ENCODE measurements around the gene SCFD2.

SCFD2 gene

DNA sequence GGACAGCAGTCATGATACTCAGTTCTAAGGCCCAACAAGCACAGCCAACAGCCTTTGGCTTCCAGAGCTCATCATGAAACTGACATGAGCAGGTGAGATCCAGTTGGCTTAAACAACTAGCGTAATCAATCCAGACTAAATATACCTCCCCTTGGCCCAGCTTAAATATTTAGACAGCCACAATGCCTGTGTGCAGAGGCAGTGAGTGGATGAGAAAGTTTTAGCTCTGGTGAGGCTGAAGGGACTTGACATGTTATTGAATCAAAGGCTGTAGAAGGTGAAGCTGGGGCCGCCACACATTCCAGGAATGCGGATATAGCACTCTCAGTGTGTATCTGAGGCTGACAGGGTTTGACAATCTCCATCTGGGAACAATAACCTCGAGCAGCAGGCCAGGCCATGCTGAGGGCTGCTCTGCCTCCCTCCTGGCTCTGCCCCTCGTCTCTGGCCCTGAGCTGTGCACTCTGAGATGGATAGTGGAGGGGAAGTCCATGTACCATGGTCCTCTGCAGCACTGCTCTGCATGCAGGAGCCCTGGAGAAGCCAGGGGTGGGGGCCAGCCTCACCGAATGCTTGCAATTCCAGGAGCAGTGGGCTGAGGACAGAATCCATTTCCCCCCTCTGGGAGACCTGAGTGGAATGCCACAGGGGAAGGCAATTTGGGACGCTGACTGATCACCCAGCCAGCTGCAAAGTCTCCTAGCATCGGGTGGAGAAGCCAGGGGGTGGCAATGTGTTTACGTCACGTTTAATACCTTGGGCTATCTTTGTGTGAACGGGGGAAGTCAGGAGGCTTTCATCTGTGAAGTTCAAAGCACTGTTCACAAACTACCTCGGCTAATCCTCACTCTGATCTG, 541.0 kb downstream of the SCFD2 start:
- TF ChIP-seq, protein P1, sequence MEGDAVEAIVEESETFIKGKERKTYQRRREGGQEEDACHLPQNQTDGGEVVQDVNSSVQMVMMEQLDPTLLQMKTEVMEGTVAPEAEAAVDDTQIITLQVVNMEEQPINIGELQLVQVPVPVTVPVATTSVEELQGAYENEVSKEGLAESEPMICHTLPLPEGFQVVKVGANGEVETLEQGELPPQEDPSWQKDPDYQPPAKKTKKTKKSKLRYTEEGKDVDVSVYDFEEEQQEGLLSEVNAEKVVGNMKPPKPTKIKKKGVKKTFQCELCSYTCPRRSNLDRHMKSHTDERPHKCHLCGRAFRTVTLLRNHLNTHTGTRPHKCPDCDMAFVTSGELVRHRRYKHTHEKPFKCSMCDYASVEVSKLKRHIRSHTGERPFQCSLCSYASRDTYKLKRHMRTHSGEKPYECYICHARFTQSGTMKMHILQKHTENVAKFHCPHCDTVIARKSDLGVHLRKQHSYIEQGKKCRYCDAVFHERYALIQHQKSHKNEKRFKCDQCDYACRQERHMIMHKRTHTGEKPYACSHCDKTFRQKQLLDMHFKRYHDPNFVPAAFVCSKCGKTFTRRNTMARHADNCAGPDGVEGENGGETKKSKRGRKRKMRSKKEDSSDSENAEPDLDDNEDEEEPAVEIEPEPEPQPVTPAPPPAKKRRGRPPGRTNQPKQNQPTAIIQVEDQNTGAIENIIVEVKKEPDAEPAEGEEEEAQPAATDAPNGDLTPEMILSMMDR (IDR thresholded peaks at IDR 0.05; ENCODE audit: control insufficient read depth, insufficient read depth, low read depth, low read length, missing control alignments), result no peak
- H3K4me3 ChIP-seq (ENCODE audit: control insufficient read depth, low read depth, low read length), result no peak overlapping the region
- DNase-seq (ENCODE audit: low read depth), result no peak

DNA sequence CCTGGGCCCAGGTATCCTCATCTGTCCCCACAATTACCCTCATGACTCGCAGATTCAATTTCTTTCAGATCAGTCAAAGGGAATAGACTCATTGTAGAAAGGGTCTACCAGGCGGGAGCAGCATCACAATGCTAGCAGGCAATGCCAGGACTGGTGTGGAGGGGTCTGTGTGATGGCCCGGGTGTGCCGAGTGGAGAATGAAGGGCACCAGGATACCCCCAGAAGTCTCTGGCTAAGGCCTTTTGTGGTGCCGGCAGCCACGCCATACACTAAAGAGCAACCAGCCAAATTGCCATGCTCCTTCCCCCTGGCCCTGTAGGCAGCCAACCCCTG, 541.6 kb downstream of the SCFD2 start:
- TF ChIP-seq, protein P1 (IDR thresholded peaks at IDR 0.05; ENCODE audit: control insufficient read depth, insufficient read depth, low read depth, low read length, missing control alignments), result no peak
- H3K4me3 ChIP-seq (ENCODE audit: control insufficient read depth, low read depth, low read length), result no peak overlapping the region
- no peak for DNase-seq (ENCODE audit: low read depth)

DNA sequence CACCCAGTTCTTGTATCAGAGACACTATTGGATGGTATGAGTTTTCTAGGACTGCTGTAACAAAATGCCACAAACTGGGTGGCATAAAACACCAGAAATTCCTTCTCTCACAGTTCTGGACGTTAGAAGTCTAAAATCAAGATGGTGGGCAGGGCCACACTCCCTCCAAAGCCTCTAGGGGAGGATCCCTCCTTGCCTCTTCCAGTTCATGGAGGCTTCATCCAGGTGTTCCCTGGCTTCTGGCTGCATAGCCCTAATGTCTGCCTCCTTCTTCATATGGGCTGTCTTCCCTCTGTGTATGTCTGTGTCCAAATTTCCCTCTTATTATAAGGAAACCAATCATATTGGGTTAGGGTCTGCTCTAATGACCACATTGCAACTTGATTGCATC, 542.2 kb downstream of the SCFD2 start:
- TF ChIP-seq, protein P1 (IDR thresholded peaks at IDR 0.05; ENCODE audit: control insufficient read depth, insufficient read depth, low read depth, low read length, missing control alignments), result no peak
- DNase-seq (ENCODE audit: low read depth), result no peak
- no peak overlapping the region for H3K4me3 ChIP-seq (ENCODE audit: control insufficient read depth, low read depth, low read length)
